ENCODE results near the gene HCK. TPM values are rescaled to one million over a fixed set of nuclear protein-coding genes. Genes with fewer than 3 reads are reported as not detected.
A peak's percentile ranks its signal among the peaks of the same experiment; 100 is the strongest.

HCK gene
- polyA plus RNA-seq, 1 of the 3 experiments (the other 2 are of a cell fraction) = not detected

GRCh38 chr20:32070690-32071213 is 18.7 kb downstream of the HCK start:
- WGBS (ENCODE audit: low lambda C conversion rate) = 69% methylated on average over 4 of the region's 4 CpGs
- H3K27ac ChIP-seq (ENCODE audit: low read depth in 2 of 2, low read length in 1 of 2) = no peak overlapping the region
- H2AFZ ChIP-seq (ENCODE audit: low read depth) = no peak overlapping the region
- no peaks in the 10 kb centered on the region for H3K36me3 ChIP-seq (replicated peaks in 1 of 2; ENCODE audit: control insufficient read depth in 1 of 2, insufficient read depth in 2 of 2, low read length in 1 of 2)
- no peaks in the 10 kb centered on the region; a peak in 1 of 4 replicates for H3K4me1 ChIP-seq (ENCODE audit: control insufficient read depth in 1 of 2, insufficient read depth in 2 of 2, low read depth in 1 of 2, low read length in 1 of 2)
- no peaks in the 10 kb centered on the region for H3K79me2 ChIP-seq (ENCODE audit: insufficient read depth)
- no peak for DNase-seq
- H3K4me3 ChIP-seq (ENCODE audit: low read depth in 2 of 2, low read length in 1 of 2) = no peak overlapping the region
- no peaks in the 10 kb centered on the region; the same call in 1 of the 2 replicates for H3K27me3 ChIP-seq (ENCODE audit: insufficient read depth)
- H4K20me1 ChIP-seq (ENCODE audit: insufficient read depth) = no peaks in the 10 kb centered on the region
- ChIA-PET POLR2A (no interaction called here), CTCF (no interaction called here)
- H3K9ac ChIP-seq = no peak overlapping the region
- H3K9me2 ChIP-seq = no peaks in the 10 kb centered on the region
- H3K9me3 ChIP-seq = no peaks in the 10 kb centered on the region
- H3F3A ChIP-seq (replicated peaks; ENCODE audit: insufficient read depth) = peaks cover 4% of the 10 kb centered on the region
- no peak for TF ChIP-seq RCOR1 (IDR thresholded peaks at IDR 0.05; ENCODE audit: low read length)
- TF ChIP-seq FOXM1 (IDR thresholded peaks at IDR 0.05; ENCODE audit: low read depth) = no peak
- TF ChIP-seq, protein P1, sequence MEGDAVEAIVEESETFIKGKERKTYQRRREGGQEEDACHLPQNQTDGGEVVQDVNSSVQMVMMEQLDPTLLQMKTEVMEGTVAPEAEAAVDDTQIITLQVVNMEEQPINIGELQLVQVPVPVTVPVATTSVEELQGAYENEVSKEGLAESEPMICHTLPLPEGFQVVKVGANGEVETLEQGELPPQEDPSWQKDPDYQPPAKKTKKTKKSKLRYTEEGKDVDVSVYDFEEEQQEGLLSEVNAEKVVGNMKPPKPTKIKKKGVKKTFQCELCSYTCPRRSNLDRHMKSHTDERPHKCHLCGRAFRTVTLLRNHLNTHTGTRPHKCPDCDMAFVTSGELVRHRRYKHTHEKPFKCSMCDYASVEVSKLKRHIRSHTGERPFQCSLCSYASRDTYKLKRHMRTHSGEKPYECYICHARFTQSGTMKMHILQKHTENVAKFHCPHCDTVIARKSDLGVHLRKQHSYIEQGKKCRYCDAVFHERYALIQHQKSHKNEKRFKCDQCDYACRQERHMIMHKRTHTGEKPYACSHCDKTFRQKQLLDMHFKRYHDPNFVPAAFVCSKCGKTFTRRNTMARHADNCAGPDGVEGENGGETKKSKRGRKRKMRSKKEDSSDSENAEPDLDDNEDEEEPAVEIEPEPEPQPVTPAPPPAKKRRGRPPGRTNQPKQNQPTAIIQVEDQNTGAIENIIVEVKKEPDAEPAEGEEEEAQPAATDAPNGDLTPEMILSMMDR (IDR thresholded peaks at IDR 0.05) = no peak
- TF ChIP-seq TAF1 (IDR thresholded peaks at IDR 0.05; ENCODE audit: borderline replicate concordance, low read depth, low read length) = no peak
- TF ChIP-seq SMC3 (IDR thresholded peaks at IDR 0.05; ENCODE audit: low read depth, low read length) = no peak
- TF ChIP-seq TCF12 (IDR thresholded peaks at IDR 0.05) = no peak
- TF ChIP-seq JUND (IDR thresholded peaks at IDR 0.05) = no peak
- TF ChIP-seq MEF2A (IDR thresholded peaks at IDR 0.05; ENCODE audit: borderline replicate concordance, low read depth) = no peak
- TF ChIP-seq NRF1 (IDR thresholded peaks at IDR 0.05; ENCODE audit: low read depth, low read length) = no peak
- TF ChIP-seq FOXJ3 (CRISPR knock-in tag; IDR thresholded peaks at IDR 0.05) = no peak
- TF ChIP-seq EZH2phosphoT487 (IDR thresholded peaks at IDR 0.05; ENCODE audit: borderline replicate concordance, low read depth) = no peak
- no peak for TF ChIP-seq CHD2 (IDR thresholded peaks at IDR 0.05; ENCODE audit: low read length, partially characterized antibody)
- TF ChIP-seq PBX3 (IDR thresholded peaks at IDR 0.05) = no peak
- H3K4me2 ChIP-seq = no peak overlapping the region

- Histone ChIP-seq H3F3A (replicated peaks; ENCODE audit: insufficient read depth) (peaks cover 4% of the 10 kb centered on the region), H3K4me3 (ENCODE audit: low read depth in 2 of 2, low read length in 1 of 2) (no peak overlapping the region), H3K79me2 (ENCODE audit: insufficient read depth) (no peaks in the 10 kb centered on the region), H3K27ac (ENCODE audit: low read depth in 2 of 2, low read length in 1 of 2) (no peak overlapping the region), H3K9me3 (no peaks in the 10 kb centered on the region), H3K9me2 (no peaks in the 10 kb centered on the region), H3K27me3 (ENCODE audit: insufficient read depth) (no peaks in the 10 kb centered on the region; the same call in none of the 2 replicates), H3K4me2 (no peak overlapping the region), H3K4me1 (ENCODE audit: control insufficient read depth in 1 of 2, insufficient read depth in 2 of 2, low read depth in 1 of 2, low read length in 1 of 2) (no peaks in the 10 kb centered on the region; a peak in 1 of 4 replicates), H3K9ac (no peak overlapping the region), H2AFZ (ENCODE audit: low read depth) (0 out of 2 replicates have a peak overlapping the region, but pooled peaks have one; percentile 50), H4K20me1 (ENCODE audit: insufficient read depth) (no peaks in the 10 kb centered on the region), H3K36me3 (replicated peaks in 1 of 2; ENCODE audit: control insufficient read depth in 1 of 2, insufficient read depth in 2 of 2, low read length in 1 of 2) (no peaks in the 10 kb centered on the region)
- TF ChIP-seq ELF1 (IDR thresholded peaks at IDR 0.05) = no peak
- TF ChIP-seq TEAD4 (IDR thresholded peaks at IDR 0.05; ENCODE audit: borderline replicate concordance, insufficient read depth) = no peak
- TF ChIP-seq NFIC (IDR thresholded peaks at IDR 0.05; ENCODE audit: borderline replicate concordance) = no peak
- no peak for TF ChIP-seq GABPA (IDR thresholded peaks at IDR 0.05; ENCODE audit: low read depth)
- TF ChIP-seq, protein P2, sequence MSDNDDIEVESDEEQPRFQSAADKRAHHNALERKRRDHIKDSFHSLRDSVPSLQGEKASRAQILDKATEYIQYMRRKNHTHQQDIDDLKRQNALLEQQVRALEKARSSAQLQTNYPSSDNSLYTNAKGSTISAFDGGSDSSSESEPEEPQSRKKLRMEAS (IDR thresholded peaks at IDR 0.05; ENCODE audit: low read depth) = no peak
- DNase-seq = no peak
- ChIA-PET CTCF (interaction anchor here (0.7 to 1.1 kb wide), 2 partner anchors 15 to 20 kb away, joined by 3 read pairs; no protein-coding TSS in a partner anchor), POLR2A (no interaction called here)
- 72% methylated on average over 11 of the region's 17 CpGs for WGBS (ENCODE audit: low lambda C conversion rate)
These were observed 19.5 kb downstream of the HCK start for GRCh38 chr20:32071395-32072167.

Data from SK-N-SH (cell line).